ENCODE data around the gene DNAH14.

GRCh38 chr1:225242611-225243010 lies 313.1 kb downstream of the DNAH14 start:
- TF ChIP-seq, protein P1, sequence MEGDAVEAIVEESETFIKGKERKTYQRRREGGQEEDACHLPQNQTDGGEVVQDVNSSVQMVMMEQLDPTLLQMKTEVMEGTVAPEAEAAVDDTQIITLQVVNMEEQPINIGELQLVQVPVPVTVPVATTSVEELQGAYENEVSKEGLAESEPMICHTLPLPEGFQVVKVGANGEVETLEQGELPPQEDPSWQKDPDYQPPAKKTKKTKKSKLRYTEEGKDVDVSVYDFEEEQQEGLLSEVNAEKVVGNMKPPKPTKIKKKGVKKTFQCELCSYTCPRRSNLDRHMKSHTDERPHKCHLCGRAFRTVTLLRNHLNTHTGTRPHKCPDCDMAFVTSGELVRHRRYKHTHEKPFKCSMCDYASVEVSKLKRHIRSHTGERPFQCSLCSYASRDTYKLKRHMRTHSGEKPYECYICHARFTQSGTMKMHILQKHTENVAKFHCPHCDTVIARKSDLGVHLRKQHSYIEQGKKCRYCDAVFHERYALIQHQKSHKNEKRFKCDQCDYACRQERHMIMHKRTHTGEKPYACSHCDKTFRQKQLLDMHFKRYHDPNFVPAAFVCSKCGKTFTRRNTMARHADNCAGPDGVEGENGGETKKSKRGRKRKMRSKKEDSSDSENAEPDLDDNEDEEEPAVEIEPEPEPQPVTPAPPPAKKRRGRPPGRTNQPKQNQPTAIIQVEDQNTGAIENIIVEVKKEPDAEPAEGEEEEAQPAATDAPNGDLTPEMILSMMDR (conservative IDR thresholded peaks at IDR 0.05; ENCODE audit: low read depth in 2 of 2): no peak
- TF ChIP-seq, protein P2, sequence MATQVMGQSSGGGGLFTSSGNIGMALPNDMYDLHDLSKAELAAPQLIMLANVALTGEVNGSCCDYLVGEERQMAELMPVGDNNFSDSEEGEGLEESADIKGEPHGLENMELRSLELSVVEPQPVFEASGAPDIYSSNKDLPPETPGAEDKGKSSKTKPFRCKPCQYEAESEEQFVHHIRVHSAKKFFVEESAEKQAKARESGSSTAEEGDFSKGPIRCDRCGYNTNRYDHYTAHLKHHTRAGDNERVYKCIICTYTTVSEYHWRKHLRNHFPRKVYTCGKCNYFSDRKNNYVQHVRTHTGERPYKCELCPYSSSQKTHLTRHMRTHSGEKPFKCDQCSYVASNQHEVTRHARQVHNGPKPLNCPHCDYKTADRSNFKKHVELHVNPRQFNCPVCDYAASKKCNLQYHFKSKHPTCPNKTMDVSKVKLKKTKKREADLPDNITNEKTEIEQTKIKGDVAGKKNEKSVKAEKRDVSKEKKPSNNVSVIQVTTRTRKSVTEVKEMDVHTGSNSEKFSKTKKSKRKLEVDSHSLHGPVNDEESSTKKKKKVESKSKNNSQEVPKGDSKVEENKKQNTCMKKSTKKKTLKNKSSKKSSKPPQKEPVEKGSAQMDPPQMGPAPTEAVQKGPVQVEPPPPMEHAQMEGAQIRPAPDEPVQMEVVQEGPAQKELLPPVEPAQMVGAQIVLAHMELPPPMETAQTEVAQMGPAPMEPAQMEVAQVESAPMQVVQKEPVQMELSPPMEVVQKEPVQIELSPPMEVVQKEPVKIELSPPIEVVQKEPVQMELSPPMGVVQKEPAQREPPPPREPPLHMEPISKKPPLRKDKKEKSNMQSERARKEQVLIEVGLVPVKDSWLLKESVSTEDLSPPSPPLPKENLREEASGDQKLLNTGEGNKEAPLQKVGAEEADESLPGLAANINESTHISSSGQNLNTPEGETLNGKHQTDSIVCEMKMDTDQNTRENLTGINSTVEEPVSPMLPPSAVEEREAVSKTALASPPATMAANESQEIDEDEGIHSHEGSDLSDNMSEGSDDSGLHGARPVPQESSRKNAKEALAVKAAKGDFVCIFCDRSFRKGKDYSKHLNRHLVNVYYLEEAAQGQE (IDR thresholded peaks at IDR 0.05; ENCODE audit: unreplicated experiment): no peak
- TF ChIP-seq POLR2AphosphoS5 (IDR thresholded peaks at IDR 0.05; ENCODE audit: low read depth) (no peak), EZH2phosphoT487 (IDR thresholded peaks at IDR 0.05; ENCODE audit: unreplicated experiment) (no peak), EZH2 (IDR thresholded peaks at IDR 0.05; ENCODE audit: low read depth, unreplicated experiment) (no peak), ETS1 (IDR thresholded peaks at IDR 0.05) (no peak), JUNB (IDR thresholded peaks at IDR 0.05; ENCODE audit: unreplicated experiment) (no peak)

Measured in GM23338 (cell line).